ENCODE results near the gene SMG6. TPM values are rescaled to one million over a fixed set of nuclear protein-coding genes. Genes with fewer than 3 reads are reported as not detected.

Gene SMG6
- total and polyA plus RNA-seq, 2 experiments from 2014 or later, result 23.0 to 50.8 TPM

GRCh38 chr17:2230877-2231276, 72.7 kb downstream of the SMG6 start:
- DNase-seq (ENCODE audit: low read depth in 1 of 2, low spot score in 1 of 2), result no peak
- Histone ChIP-seq H3K27ac (peak overlapping the region; percentile 49), H3K4me3 (no peak overlapping the region), H3K27me3 (no peaks in the 10 kb centered on the region), H3K4me1 (ENCODE audit: low read depth) (peaks cover 10% of the 10 kb centered on the region), H3K36me3 (no peaks in the 10 kb centered on the region), H3K9me3 (ENCODE audit: low read depth) (no peaks in the 10 kb centered on the region)
- no peak for TF ChIP-seq CTCF (IDR thresholded peaks at IDR 0.05; ENCODE audit: low read depth, low read length)

- H3K27ac ChIP-seq, result no peak overlapping the region
- no peak overlapping the region for H3K4me3 ChIP-seq
- no peaks in the 10 kb centered on the region for H3K27me3 ChIP-seq
- no peak for TF ChIP-seq CTCF (IDR thresholded peaks at IDR 0.05; ENCODE audit: low read depth, low read length)
- no peaks in the 10 kb centered on the region for H3K9me3 ChIP-seq (ENCODE audit: low read depth)
- H3K36me3 ChIP-seq, result no peaks in the 10 kb centered on the region
- no peak for DNase-seq (ENCODE audit: low read depth in 1 of 2, low spot score in 1 of 2)
- H3K4me1 ChIP-seq (ENCODE audit: low read depth), result peaks cover 25% of the 10 kb centered on the region
Measured at GRCh38 chr17:2227025-2227699, 76.4 kb downstream of the SMG6 start.

- peak overlapping the region; percentile 71 for H3K27ac ChIP-seq
- TF ChIP-seq CTCF (IDR thresholded peaks at IDR 0.05; ENCODE audit: low read depth, low read length), result no peak
- peaks cover 15% of the 10 kb centered on the region for H3K4me1 ChIP-seq (ENCODE audit: low read depth)
- no peaks in the 10 kb centered on the region for H3K27me3 ChIP-seq
- no peaks in the 10 kb centered on the region for H3K9me3 ChIP-seq (ENCODE audit: low read depth)
- no peaks in the 10 kb centered on the region for H3K36me3 ChIP-seq
- no peak for DNase-seq (ENCODE audit: low read depth in 1 of 2, low spot score in 1 of 2)
- no peak overlapping the region for H3K4me3 ChIP-seq
Measured at GRCh38 chr17:2223617-2223927, 80.0 kb downstream of the SMG6 start.

- Histone ChIP-seq H3K4me3 (no peak overlapping the region), H3K4me1 (ENCODE audit: low read depth) (peaks cover 15% of the 10 kb centered on the region), H3K36me3 (no peaks in the 10 kb centered on the region), H3K27ac (peak overlapping the region; percentile 71), H3K9me3 (ENCODE audit: low read depth) (no peaks in the 10 kb centered on the region), H3K27me3 (no peaks in the 10 kb centered on the region)
- peak; percentile 44 to 81 for DNase-seq (ENCODE audit: low read depth in 1 of 2, low spot score in 1 of 2)
- no peak for TF ChIP-seq CTCF (IDR thresholded peaks at IDR 0.05; ENCODE audit: low read depth, low read length)
Measured at GRCh38 chr17:2222901-2223616, 80.5 kb downstream of the SMG6 start.

GRCh38 chr17:2222301-2222700, 81.3 kb downstream of the SMG6 start:
- no peak for TF ChIP-seq CTCF (IDR thresholded peaks at IDR 0.05; ENCODE audit: low read depth, low read length)
- Histone ChIP-seq H3K9me3 (ENCODE audit: low read depth) (no peaks in the 10 kb centered on the region), H3K4me1 (ENCODE audit: low read depth) (peaks cover 15% of the 10 kb centered on the region), H3K27ac (peak overlapping the region; percentile 71), H3K27me3 (no peaks in the 10 kb centered on the region), H3K4me3 (no peak overlapping the region), H3K36me3 (no peaks in the 10 kb centered on the region)
- DNase-seq (ENCODE audit: low read depth in 1 of 2, low spot score in 1 of 2), result no peak

Data from cardiac muscle cell (in vitro differentiated cells and primary cell).